ENCODE measurements around the gene MIGA2. TPM values are rescaled to one million over a fixed set of nuclear protein-coding genes. Genes with fewer than 3 reads are reported as not detected.

The MIGA2 gene
- total and polyA plus RNA-seq, 2 of the 4 experiments (the other 2 are of a cell fraction), result 12.5 to 25.3 TPM

DNA sequence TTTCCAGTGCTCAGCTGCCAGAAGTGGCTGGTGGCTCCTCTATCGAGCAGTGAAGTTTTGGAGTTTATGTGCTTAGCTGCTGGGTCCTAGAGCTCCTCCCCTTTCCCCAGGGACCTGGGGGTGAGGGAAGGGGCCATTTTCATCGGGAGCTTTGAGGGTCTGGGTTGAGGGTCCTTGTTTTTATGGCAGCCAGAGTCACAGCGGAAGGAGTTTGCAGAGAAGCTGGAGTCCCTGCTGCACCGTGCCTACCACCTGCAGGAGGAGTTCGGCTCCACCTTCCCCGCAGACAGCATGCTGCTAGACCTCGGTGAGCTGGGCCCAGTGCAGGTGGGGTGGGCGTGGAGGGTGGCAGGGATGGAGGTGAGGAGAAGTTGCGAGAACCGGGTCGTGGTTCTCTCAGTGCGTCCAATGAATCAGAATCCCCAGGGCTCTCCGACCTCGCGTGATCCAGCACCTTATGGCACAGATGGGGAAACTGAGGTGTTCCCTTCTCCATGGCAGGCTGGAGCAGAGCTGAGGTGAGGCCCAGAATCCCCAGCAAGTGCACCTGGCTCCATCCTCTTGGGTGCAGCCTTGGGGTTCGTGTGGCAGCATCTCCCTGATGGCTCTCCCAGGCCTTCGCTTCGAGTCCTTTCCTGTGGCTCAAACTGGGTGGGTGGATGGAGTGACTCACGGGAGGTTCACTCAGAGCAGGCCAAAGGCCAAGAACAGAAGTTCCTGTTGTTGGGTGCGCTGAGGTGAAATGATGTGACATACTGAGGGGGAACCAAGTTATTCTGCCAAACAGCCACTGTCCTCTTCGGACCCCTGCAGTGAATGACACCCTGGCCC is 22.8 kb downstream of the MIGA2 start:
- dilution Hi-C loops (cut with HindIII; ENCODE audit: low sequenced_read_pairs, unreplicated experiment), result no loop called here
- no peak overlapping the region for H2BK120ac ChIP-seq (ENCODE audit: low read depth, low read length)

More for the DNA sequence above, 22.8 kb downstream of the MIGA2 start:
- H3K14ac ChIP-seq (replicated peaks; ENCODE audit: low read depth, low read length), result no peak overlapping the region
- no peaks in the 10 kb centered on the region for H3K27me3 ChIP-seq (ENCODE audit: control insufficient read depth, insufficient read depth, low read length)
- H3K4me3 ChIP-seq (ENCODE audit: insufficient read depth, low read depth, low read length), result no peak overlapping the region
- peaks cover 0 to 11% of the 10 kb centered on the region in 2 experiments; a peak in 1 of 4 replicates for H3K79me1 ChIP-seq (ENCODE audit: low read depth in 1 of 2, low read length in 2 of 2)
- H3K4me1 ChIP-seq (ENCODE audit: control insufficient read depth, insufficient read depth, low read length), result no peaks in the 10 kb centered on the region
- in situ Hi-C loops (cut with MboI; ENCODE audit: low sequenced_read_pairs), result no loop called here
- H4K8ac ChIP-seq (ENCODE audit: low read depth in 2 of 2, low read length in 2 of 2), result no peak overlapping the region
- H2AK5ac ChIP-seq (ENCODE audit: low read depth, low read length), result 0 out of 2 replicates have a peak overlapping the region, but pooled peaks have one; percentile 29
- H2BK15ac ChIP-seq (ENCODE audit: low read depth, low read length), result no peak overlapping the region
- intact Hi-C loops (cut with micrococcal nuclease), result no loop called here
- H2BK20ac ChIP-seq (ENCODE audit: low read depth, low read length), result no peak overlapping the region
- ATAC-seq (ENCODE audit: low read depth) (peak; percentile 46), DNase-seq (peak; percentile 42)
- BruUV-seq (replicated peaks), result no TSS peak
- TF ChIP-seq, protein P1, sequence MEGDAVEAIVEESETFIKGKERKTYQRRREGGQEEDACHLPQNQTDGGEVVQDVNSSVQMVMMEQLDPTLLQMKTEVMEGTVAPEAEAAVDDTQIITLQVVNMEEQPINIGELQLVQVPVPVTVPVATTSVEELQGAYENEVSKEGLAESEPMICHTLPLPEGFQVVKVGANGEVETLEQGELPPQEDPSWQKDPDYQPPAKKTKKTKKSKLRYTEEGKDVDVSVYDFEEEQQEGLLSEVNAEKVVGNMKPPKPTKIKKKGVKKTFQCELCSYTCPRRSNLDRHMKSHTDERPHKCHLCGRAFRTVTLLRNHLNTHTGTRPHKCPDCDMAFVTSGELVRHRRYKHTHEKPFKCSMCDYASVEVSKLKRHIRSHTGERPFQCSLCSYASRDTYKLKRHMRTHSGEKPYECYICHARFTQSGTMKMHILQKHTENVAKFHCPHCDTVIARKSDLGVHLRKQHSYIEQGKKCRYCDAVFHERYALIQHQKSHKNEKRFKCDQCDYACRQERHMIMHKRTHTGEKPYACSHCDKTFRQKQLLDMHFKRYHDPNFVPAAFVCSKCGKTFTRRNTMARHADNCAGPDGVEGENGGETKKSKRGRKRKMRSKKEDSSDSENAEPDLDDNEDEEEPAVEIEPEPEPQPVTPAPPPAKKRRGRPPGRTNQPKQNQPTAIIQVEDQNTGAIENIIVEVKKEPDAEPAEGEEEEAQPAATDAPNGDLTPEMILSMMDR (conservative IDR thresholded peaks at IDR 0.05; ENCODE audit: low read depth, low read length), result no peak
- TF ChIP-seq RFX5 (IDR thresholded peaks at IDR 0.05; ENCODE audit: low read depth, low read length), result no peak
- no peak for TF ChIP-seq MAFK (IDR thresholded peaks at IDR 0.05; ENCODE audit: low read depth, low read length)
- no peak for TF ChIP-seq RCOR1 (IDR thresholded peaks at IDR 0.05; ENCODE audit: insufficient replicate concordance, low read length)
- no peak for TF ChIP-seq NFE2L2 (IDR thresholded peaks at IDR 0.05; ENCODE audit: low read depth, low read length)
- TF ChIP-seq, protein P2, sequence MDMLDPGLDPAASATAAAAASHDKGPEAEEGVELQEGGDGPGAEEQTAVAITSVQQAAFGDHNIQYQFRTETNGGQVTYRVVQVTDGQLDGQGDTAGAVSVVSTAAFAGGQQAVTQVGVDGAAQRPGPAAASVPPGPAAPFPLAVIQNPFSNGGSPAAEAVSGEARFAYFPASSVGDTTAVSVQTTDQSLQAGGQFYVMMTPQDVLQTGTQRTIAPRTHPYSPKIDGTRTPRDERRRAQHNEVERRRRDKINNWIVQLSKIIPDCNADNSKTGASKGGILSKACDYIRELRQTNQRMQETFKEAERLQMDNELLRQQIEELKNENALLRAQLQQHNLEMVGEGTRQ (IDR thresholded peaks at IDR 0.05; ENCODE audit: low read depth, low read length), result no peak
- H3K27ac ChIP-seq (ENCODE audit: insufficient read depth, low read length), result no peak overlapping the region
- H3K9me1 ChIP-seq (ENCODE audit: insufficient read depth, low read length), result peaks cover 1% of the 10 kb centered on the region; the same call in 1 of the 2 replicates
- ChIA-PET CTCF (interaction anchor here (0.6 kb wide), 1 partner anchor 28 kb away, joined by 3 read pairs; no protein-coding TSS in a partner anchor), POLR2A (ENCODE audit: unreplicated experiment) (no interaction called here)
- WGBS, 2 experiments (ENCODE audit: extremely low coverage in 2 of 2, insufficient read length in 1 of 2), result 96% methylated on average over 8 of the region's 21 CpGs; no CpG with 5 or more reads in 1 of the 2 experiments
- peak overlapping the region; percentile 56 for H2AFZ ChIP-seq (replicated peaks; ENCODE audit: low read length, poor library complexity)
- H3K36me3 ChIP-seq (ENCODE audit: control insufficient read depth, insufficient read depth, low read length), result peaks cover 40% of the 10 kb centered on the region
- no peak overlapping the region for H3K9ac ChIP-seq (ENCODE audit: low read depth, low read length)
- no peak overlapping the region for H3K18ac ChIP-seq (ENCODE audit: low read depth, low read length)
- no peak overlapping the region for H4K5ac ChIP-seq (ENCODE audit: low read depth, low read length)
- no peak overlapping the region for H3K56ac ChIP-seq (ENCODE audit: extremely low read depth, insufficient read depth, low read length)
- H3K4me2 ChIP-seq (ENCODE audit: low read depth, low read length), result no peak overlapping the region
- no peak overlapping the region for H3K4ac ChIP-seq (ENCODE audit: low read depth, low read length)
- H4K91ac ChIP-seq (ENCODE audit: insufficient read depth, low read depth, low read length), result no peak overlapping the region
- no peaks in the 10 kb centered on the region for H4K20me1 ChIP-seq (ENCODE audit: insufficient read depth, low read length)
- H2AK9ac ChIP-seq (replicated peaks; ENCODE audit: low read depth, low read length, poor library complexity), result peak overlapping the region; percentile 78
- H3K23ac ChIP-seq (ENCODE audit: low read depth, low read length), result no peak overlapping the region; the same call in 1 of the 2 replicates
- no peak overlapping the region for H2BK5ac ChIP-seq (ENCODE audit: low read depth, low read length, poor library complexity, severe bottlenecking)
- H3K9me3 ChIP-seq (ENCODE audit: control insufficient read depth, insufficient read depth, low read length), result no peaks in the 10 kb centered on the region

Measured in IMR-90 (cell line).